Measurements from ENCODE around the gene COA5.
"Not testable (repeated sequence)": the region's sequence is repeated elsewhere in the genome, so short reads cannot be mapped to it uniquely, and the experiment has no call there.

Gene COA5

DNA sequence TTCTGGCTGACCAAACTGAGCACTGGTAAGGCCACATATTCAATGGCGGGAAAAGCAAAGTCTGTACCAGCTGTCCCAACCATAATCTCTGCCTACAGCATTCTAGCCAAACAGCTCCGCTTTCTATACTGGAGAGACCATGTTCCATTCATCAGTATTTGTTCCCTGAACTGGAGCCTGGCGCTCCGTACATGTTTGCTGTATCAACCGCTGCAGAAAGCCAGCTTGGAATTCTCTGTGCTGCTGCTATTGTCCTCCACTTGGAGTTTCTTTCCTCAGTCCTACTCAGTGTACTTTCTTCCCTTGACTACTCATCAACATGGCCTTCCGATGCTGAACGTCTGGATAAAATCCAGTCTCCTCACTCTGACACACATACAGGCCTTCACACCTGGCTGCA lies 1.9 kb downstream of the COA5 start:
- DNase-seq (ENCODE audit: low read depth, low spot score), result no peak

DNA sequence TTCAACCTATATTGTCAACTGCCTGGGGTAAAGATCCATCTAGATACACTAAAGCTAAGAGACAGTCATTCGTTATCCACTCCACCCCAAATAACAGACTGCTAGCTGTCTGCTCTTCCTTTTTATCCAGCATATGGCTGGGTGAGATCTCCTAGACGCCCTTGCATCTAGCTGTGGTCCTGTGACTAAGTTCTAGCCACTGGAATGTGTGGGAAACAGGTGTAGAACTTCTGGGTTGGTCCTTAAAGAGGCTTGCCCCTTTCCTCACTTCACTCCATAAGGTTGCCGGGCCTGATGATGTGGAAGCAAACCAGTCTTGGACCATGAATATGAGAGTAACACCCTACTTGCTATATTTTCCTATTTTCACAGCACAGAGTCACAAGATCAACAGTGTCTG lies 3.2 kb downstream of the COA5 start:
- no peak for DNase-seq (ENCODE audit: low read depth, low spot score)

DNA sequence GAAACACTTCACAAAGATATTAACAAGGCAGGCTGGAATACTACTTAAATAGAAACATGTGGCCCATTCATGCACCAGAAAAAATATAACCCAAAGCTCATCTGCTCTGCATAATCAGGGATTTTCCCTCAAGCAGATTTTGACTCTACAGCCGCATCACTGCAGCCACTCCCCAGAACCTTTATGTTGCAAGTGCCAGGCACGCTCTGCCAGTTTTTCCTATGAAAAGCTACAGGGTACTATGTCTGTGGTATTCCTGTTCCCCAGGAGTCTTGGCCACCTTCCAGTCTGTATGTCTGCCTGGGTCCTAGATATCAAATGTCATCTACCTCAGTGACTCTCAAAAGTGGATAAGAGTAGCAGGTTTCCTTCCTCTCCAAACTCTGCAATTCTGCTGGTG lies 3.8 kb downstream of the COA5 start:
- DNase-seq (ENCODE audit: low read depth, low spot score), result no peak

DNA sequence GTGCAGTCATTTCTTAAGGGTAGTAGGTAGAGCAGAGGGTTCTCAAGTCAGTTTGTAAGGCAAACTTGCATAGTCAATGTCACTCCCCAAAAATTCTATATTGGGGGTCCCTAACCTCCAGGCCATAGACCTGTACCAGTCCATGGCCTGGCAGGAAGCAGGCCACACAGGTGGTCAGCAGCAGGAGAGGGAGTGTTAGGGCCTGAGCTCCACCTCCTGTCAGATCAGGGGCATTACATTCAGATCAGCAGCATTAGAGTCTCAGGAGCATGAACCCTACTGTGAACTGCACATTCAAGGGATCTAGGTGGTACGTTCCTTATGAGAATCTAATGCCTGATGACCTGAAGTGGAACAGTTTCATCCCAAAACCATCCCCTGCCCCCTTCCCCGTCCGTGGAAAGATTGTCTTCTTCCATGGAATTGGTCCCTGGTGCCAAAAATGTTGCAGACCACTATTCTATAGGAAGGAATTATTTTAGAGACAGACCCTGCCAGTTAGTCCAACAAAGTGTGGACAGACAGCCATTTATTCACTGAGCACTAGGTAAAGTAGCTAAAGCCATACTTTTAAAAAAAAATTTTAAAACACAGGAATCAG lies 6.7 kb downstream of the COA5 start:
- no peak for DNase-seq (ENCODE audit: low read depth, low spot score)

DNA sequence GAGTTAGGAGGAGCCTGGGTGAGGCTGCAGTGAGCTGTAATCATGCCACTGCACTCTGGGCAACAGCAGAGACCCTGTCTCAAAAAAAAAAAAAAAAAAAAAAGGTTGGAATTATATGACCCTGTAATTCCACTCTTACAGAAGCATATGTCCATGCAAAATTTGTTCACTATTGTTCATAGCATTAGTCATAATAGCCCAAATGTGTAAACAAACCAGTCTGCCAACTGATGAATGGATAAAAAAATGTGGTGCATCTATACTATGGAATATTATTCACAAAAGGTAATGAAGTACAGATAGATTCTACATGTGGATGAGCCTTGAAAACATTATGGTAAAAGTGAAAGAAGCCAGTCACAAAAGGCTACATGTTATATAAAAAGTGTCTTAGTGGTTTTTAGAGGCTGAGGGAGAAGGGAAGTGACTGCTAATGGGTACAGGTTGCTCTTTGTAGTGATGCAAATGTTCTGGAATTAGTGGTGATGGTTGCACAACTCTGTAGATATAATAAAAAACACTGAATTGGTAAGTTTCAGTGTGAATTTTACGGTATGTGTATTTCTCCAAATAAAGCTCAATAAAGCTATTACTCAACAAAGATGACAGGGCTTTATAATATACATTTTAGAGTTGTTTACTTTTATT lies 9.4 kb downstream of the COA5 start:
- DNase-seq (ENCODE audit: low read depth, low spot score), result no peak

DNA sequence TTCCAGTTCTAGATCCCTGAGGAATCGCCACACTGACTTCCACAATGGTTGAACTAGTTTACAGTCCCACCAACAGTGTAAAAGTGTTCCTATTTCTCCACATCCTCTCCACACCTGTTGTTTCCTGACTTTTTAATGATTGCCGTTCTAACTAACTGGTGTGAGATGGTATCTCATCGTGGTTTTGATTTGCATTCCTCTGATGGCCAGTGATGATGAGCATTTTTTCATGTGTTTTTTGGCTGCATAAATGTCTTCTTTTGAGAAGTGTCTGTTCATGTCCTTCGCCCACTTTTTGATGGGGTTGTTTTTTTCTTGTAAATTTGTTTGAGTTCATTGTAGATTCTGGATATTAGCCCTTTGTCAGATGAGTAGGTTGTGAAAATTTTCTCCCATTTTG lies 13.6 kb downstream of the COA5 start:
- not testable (repeated sequence) for DNase-seq (ENCODE audit: low read depth, low spot score)

DNA sequence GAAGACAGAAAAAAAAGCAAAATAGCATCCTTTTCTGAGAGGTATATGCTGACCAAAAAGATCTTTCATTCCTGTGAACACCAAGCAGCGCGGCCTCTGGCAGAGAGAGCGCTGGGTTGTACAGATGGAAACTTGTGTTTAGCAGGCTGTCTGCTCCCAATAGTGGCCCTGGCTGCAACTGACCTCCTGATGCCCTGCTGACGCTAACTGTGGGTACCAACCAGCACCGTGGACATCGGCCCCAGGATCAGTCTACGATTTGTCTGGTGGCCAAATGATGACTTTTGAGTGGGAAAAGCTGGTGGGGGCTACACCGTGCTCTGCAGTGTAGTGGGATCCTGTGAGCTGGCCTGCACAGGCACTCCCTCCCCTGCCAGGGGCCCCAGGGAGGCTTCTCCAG lies 15.7 kb downstream of the COA5 start:
- no peak for DNase-seq (ENCODE audit: low read depth, low spot score)

DNA sequence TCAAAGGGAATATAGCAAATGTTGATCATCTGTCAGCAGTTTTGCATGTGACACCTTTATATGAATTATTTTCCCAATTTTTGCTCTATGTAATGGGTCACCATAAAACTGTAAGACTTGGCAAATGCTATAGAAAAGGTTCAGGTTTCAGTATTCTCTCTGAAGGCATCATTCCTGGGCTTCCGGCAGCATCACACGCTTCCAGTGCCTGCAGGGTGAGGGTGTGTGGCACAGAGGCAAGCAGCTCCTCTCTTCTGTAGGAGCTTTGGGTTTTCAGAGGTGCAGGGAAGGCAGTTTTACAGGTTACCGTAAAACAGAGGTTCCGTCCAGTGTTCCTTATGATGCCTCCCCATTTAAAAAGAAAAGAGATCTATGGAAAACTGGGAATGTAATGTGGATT lies 18.8 kb downstream of the COA5 start:
- no peak for DNase-seq (ENCODE audit: low read depth, low spot score)

DNA sequence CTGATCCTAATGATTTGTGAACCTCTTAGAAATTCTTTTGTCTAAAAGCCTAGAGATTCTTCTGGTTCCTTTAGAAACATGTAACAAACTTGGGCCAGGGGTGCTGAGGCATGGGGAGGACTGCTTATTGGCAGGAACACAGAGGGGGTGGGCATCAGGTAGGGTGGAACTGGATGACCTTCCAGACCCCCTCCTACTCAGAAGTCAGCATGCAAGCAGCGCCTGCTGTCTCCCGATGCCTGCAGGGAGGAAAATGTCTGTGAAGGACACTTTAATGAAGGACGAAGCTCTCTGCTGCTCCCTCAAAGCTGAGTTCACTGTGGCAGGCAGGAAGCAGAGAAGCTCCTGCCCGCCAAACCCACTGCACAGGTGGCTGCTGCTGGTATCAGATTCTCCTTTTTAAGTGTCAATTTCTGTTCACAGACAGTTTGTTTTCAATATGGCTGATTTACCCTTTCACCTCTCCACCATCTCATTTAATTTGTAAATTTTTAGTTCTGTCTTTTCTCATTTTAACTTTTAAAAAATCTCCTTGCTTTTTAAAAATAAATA lies 19.4 kb downstream of the COA5 start:
- DNase-seq (ENCODE audit: low read depth, low spot score), result no peak

DNA sequence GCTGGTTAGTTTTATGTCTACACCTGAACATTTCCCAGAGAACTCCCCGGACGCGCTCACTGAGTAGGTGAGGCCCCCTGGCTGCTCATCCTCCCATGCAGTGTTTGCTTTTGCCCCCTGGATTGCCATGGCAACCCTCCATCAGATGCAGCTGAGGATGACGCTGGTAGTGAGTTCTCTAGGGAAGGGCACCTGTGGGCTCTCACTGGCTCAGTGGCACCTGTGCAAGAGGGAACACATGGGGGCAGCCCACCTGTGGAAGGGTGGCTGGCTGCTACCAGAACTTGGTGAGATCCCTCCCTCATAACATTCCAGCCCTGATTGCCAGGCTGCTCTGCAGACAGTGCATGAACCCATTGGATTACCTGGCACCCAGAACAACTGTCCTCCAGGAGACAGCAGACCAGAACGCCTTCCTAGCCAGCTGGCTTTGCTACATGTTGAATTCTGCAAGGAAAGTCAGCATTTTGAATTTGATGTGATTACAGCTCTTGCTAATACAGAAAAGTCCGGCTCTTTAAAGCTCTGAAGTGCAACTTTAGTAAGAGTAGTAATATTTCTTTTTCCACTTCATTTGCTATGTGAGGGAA lies 21.7 kb downstream of the COA5 start:
- DNase-seq (ENCODE audit: low read depth, low spot score), result no peak

DNA sequence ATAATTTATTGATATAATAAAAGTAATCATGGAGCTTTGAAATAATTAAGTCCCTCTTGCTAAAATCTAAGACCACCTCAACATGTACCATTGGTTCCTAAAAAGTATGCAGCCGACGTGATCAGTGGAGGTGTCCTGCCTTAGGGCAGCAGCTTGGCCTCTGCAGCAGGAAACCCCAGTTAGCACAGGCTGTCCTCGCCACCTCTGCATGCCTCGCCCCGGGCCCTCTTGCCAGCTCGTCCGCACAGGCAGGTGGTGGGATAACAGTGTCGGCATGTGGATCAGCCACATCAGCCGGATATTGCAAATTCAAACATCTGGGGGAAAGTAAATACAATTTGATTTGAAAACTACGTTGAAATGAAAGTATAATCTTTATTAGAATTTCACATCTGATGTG lies 22.9 kb downstream of the COA5 start:
- no peak for DNase-seq (ENCODE audit: low read depth, low spot score)

DNA sequence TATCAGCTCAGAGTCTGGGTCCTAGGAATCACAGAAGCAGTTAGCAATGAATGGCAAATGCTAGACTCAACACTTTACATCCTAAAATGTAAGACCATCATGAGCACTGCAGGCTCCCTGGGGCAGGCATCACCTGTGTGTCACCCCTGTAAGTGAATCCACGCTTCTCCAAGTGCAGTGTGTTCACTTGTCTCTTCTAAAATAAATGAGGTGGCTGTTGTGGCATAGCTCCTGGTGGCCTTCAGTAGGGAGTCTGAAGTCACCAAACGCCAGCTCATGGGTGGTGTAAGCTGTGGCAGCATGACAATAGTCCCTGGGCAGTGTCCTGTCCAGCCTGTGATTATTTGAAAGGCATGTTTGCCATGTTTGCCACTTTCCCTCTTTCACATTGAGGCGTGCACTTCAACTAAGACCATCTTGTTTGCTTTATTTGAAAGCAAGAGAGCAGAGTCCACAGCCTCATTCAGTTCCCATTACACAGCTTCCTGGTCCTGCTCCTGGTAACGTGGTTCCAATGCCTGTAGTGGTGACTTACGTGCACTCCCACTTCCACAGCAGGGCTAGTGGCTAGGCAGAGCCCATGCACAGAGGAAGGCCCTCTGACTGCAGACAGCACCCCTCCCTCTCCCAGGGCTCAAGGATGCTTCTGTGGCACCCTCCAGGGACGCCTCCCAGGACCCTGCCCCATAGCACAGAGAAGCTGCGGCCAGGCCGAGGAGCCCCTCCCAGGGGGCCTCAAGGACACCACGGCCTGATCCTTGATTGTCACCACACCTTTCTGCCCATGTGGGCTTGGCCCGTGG lies 24.3 kb downstream of the COA5 start:
- no peak for DNase-seq (ENCODE audit: low read depth, low spot score)

DNA sequence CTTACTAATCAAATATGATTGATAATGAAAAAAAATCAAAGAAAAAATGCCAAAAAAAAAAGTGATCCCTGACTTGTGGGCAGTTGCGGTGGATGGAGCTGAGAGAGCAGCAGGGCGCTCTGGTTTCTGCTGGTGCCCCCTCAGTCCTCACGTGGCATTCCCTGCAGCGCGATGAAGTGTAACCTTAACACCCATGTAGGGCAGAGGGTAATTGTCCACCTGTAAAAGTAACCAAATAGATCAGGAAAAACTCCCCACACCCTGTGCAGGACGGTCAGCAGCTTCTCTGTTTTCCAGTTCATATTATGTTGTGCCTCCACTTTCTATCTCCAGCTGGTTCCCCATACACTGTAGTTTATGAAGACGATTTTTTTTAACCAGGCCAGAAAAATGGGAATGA lies 25.0 kb downstream of the COA5 start:
- DNase-seq (ENCODE audit: low read depth, low spot score), result no peak

DNA sequence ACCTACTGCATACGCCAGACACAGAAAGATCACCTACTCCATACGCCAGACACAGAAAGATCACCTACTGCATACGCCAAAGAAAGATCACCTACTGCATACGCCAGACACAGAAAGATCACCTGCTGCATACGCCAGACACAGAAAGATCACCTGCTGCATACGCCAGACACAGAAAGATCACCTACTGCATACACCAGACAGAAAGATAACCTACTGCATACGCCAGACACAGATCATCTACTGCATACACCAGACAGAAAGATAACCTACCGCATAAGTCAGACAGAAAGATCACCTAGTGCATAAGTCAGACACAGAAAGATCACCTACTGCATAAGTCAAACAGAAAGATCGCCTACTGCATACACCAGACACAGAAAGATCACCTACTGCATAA lies 25.8 kb downstream of the COA5 start:
- no peak for DNase-seq (ENCODE audit: low read depth, low spot score)

DNA sequence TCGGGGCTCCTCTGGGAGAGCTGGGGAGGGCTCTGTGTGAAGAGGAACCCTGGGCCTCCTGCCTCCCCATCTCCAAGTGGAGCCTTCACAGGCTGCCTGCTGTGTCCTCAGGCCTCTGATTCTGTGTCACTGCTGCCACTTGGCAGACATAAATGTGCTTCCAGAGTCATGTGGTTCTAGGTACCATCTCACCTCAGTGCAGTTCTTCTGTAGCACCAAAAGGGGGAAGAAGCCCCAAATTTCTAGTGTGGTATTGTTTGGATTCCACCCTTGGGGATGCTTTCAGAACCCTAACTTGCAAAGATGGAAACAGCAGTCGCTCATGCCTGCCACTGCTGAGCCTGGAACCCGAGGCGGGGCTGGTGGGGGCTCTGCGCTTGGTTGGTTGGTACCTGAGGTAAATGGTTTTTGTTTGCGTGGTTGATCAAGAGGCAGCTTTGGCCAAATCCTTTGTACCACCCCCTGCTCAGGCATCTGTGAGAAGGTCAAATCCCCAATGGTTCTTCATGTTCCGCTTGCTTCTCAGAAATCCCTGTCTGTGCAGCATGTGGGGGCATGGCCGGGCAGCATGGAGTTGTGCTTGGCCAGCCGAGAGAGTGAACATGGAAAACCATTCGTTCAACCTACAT lies 27.5 kb downstream of the COA5 start:
- no peak for DNase-seq (ENCODE audit: low read depth, low spot score)

DNA sequence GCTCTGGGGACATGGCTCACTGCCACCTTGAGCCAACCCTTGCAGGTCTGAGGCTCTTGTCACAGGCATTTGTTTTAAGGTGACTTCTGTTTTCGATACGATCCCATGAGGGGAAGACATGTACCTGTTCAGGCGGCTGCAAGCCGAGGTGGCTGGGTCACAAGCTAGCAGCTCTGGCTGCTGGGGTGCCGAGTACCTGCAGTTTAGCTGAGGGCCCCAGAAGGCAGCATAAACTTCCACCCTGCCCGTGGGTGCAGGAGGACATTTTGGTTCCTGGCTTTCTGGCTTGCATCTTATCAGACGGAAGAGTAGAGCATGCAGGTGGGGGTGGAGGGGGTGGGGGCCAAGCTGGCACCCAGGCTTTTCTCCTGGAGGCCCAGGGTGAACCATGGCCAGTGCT lies 28.4 kb downstream of the COA5 start:
- no peak for DNase-seq (ENCODE audit: low read depth, low spot score)

DNA sequence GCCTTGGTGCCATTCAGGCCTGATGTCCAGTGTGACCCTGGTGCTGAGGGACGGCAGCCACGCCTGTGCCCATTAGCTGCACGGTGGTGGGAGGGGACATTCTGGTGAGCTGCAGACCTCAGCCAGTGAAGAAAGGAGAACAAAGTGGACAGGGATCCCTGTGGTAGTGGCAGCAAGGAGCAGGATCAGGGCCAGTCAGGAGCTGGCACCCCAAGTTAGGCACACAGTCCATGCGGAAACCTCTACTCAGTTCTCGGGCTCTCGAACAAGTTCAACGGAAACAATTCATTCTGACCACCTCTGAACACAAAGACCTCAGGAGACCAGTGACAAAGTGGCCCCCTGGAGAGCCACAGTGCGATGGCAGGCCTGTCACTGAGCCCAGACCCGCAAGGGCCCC lies 30.1 kb downstream of the COA5 start:
- DNase-seq (ENCODE audit: low read depth, low spot score), result no peak

DNA sequence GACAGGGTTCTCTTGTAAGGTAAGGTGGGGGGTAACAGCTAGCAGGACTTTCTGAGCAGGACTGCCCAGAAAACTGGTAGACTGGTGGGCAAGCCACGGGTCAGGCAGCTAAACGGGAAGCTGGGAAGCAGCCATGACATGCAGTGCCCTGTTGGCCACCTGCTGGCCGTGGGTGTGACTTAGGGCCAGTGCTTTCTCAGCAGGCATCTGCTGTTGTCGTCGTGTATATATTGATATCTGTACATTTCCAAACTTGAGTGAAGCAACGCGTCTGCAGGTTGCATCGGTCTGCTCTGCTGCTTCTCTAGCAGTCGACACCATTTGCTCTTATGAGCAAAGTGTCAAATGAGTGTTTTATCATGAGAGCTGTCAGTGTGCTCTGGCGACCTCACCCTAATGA lies 31.0 kb downstream of the COA5 start:
- no peak for DNase-seq (ENCODE audit: low read depth, low spot score)

DNA sequence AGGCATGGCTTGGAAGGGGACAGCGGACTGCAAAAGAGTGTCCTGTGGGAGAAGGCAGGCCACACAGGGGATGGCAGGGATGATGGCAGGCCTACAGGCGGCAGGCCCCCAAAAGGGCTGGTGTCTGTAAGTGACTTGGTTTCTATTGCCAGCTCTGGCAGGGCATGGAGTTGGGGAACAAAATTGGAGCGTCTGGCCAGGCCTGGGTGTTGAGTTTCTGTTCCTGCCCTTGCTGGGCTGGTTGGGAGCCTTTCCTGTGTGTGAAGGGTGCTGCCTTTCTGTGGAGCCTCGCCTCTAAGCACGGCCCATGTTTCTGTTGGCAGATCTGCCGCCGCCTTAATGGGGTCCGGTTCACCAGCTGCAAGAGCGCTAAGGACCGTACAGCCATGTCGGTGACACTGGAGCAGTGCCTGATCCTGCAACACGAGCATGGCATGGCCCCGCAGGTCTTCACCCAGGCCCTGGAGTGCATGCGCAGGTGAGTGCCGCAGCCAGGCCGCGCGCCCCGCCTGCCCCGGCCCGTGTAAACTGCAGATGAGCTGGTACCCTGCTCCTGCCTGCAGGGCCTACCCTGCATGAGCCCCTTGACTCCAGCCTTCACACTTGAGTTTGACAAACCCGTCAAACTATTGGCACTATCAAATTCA lies 31.5 kb downstream of the COA5 start:
- no peak for DNase-seq (ENCODE audit: low read depth, low spot score)

DNA sequence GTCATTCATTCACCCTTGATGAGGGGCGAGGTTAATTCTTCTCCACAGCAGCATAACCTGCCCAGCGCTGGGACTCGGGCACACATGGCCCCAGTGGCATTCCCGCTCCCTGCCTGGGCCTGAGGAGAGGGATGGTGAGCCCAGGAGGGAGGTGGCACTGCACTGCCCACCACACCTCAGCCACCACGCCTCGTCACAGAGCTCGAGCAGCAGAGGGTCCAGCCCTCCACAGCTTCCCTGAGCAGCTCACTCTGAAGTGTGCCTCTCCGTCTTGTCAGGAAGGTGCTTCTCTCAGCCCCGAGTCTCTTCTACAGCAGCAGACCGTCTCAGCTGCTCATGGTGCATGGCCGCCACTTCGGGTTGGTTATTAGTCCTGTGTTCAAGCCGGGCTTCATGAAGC lies 34.9 kb downstream of the COA5 start:
- DNase-seq (ENCODE audit: low read depth, low spot score), result no peak

DNA sequence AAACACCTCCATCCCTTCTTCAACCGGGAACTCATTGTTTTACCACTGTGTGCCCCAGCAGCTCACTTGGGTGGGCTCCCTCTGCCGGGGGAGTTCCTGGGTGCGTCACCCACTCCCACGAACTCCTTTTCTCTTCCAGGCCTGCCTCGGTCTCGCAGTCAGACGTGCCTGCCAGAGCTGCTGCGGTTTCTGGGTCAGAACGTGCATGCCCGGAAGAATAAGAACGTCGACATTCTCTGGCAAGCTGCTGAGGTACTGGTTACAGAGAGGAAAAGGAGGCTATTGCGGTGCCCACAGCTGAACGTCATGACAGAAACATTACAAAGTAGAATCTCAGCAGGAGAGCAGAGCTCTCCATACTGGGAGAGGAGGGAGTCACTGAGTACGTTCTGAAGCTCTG lies 35.6 kb downstream of the COA5 start:
- no peak for DNase-seq (ENCODE audit: low read depth, low spot score)

DNA sequence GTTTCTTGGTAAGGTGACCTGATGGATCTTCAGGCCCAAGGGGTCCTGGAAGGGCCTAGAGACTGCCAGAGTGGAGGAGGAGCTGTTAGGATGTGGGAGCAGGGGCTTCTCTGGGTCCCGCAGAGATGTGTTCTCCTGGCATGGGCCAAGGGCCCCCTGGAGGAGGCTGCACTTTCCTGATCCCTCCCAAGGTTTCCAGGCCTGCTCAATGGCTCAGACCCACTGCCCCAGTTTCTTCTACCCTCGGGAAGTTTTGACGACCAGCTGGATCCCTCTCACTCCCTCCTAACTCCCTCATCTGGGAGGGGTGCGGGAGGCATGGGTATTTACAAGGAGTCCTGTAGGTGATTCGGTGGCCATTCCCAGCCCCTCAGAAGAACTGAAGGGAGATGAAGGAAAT lies 36.1 kb downstream of the COA5 start:
- no peak for DNase-seq (ENCODE audit: low read depth, low spot score)
